ENCODE results near the gene LRRC75B.
"Not testable (repeated sequence)": the region's sequence is repeated elsewhere in the genome, so short reads cannot be mapped to it uniquely, and the experiment has no call there.

DNA sequence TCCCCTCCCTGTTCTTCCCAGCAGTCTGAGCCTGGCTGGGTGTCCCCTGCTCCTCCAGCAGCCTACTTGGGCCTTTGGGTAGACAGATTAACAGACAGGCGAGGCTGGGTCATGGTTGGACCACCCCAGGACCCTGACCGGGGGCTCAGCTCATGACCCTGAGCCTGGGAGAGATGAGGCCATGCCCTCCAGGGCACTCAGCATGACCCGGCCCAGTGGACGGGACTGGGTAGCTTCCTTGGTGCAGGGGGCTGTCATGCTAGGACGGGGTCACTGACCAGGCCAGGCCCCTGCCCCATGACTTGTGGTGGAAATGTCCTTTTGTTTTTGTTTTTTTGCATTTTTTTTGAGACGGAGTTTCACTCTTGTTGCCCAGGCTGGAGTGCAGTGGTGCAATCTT lies 15.5 kb upstream of the LRRC75B start:
- TF ChIP-seq, protein P1, sequence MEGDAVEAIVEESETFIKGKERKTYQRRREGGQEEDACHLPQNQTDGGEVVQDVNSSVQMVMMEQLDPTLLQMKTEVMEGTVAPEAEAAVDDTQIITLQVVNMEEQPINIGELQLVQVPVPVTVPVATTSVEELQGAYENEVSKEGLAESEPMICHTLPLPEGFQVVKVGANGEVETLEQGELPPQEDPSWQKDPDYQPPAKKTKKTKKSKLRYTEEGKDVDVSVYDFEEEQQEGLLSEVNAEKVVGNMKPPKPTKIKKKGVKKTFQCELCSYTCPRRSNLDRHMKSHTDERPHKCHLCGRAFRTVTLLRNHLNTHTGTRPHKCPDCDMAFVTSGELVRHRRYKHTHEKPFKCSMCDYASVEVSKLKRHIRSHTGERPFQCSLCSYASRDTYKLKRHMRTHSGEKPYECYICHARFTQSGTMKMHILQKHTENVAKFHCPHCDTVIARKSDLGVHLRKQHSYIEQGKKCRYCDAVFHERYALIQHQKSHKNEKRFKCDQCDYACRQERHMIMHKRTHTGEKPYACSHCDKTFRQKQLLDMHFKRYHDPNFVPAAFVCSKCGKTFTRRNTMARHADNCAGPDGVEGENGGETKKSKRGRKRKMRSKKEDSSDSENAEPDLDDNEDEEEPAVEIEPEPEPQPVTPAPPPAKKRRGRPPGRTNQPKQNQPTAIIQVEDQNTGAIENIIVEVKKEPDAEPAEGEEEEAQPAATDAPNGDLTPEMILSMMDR (IDR thresholded peaks at IDR 0.05): not testable (repeated sequence)
- TF ChIP-seq POLR2A (IDR thresholded peaks at IDR 0.05): not testable (repeated sequence)

All from testis (tissue), 2 donors.